Stimulated activated CD8-positive, alpha-beta memory T cell treated with anti-CD3 and anti-CD28 coated beads, Interleukin-4, amount 100 ng/mL, for 1 hour (primary cell): Measurements from ENCODE around the gene CENPP.

Experiments
- DNase-seq, 2 donors: peaks; one replicate each; pipeline ENCODE4 v3.0.0-alpha.2; 2020; ENCODE audit warnings: low read depth in 2 of 2, low spot score in 1 of 2

Gene CENPP

DNA sequence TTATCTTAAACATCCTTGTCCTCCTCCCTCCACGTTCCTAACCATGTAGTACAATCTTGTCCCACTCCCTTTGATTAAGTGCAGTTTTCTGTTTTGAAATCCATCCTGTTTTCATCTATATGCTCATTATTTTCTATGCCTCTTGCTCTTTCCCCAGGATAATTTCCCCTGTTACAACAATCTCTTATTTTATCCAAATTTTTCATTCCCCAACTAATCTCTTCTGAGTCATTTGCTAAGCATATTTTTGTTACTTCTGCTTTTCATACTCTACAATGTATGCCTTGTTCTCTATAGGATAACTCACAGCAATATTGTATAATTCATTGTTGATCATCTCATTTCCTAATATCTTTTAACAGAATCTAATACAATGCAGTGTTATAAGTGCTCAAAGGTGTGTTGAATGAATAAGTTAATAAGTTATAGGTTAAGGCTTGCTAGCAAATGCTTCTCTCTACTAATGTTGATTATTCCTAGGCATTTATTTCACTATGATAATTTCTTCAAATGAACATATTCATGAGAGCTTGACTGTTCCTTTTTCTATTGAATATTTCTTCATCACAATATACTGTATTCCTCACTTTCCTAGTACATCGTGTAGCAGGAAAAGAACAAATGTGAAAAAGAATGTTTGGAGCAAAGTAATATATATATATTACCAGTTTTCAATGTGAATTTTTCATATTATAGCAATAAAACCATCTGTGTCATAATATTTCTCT, 97.0 kb downstream of the CENPP start:
- DNase-seq, result no peak

DNA sequence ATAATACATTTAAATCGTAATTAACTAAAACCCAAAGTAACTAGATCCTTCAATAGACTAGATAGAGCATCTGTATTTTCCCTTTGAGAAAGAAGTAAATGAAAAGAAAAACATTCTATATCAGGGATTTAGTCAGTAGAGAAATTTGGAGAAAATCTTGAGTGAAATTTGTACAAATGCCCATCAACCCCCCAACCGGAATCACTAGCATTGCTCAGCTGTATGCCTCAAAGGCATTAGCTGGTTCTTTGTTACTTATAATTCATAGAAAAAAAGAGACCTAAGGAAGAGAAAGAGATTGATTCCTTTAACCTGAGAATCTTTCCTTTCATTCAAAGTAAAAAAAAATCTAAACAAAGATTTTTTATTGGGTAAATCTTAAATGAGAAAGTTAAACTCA, 97.9 kb downstream of the CENPP start:
- no peak for DNase-seq

DNA sequence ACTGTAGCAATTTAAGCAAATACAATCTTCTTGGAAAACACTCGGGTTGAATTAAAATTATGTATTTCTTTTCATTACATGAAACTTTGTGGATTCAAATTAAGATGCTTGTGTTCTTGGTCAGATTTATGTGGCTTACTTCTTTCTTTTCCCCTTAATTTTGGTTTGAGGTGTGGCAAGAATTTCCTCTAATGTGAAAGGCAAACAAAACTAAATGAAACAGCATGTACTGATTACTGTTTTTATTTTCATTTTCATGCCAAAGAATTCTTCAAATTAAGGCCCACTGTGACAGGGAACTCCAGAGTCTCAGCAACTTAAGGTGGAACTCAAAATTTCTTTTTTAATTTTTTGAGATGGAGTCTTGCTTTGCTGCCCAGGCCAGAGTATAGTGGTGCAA, 98.6 kb downstream of the CENPP start, which contains the start of gene OMD:
Gene OMD, minus strand, starts transcription at position 132 of the 400 bp plus-strand sequence. CDS start 6,913 bp downstream, outside the sequence.
- no peak for DNase-seq

DNA sequence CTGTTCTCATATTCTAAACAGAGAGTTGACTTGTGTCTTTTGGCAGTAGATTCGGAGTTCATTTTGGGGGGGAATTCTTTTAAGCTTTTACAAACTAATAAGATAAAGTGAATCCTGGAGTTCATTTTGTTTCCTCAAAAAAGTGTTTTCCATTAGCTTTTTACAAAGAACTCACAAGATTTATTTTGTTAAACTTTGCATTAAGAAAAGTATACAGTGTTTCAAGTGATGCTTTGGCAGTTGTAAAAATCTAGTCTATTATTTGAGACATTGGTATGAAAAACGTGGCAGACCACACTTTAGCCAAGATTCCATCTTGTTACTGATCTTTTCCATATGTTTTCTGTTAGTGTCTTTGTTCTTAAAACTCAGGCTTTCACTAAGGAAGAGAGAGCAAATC, 99.7 kb downstream of the CENPP start:
- no peak for DNase-seq

DNA sequence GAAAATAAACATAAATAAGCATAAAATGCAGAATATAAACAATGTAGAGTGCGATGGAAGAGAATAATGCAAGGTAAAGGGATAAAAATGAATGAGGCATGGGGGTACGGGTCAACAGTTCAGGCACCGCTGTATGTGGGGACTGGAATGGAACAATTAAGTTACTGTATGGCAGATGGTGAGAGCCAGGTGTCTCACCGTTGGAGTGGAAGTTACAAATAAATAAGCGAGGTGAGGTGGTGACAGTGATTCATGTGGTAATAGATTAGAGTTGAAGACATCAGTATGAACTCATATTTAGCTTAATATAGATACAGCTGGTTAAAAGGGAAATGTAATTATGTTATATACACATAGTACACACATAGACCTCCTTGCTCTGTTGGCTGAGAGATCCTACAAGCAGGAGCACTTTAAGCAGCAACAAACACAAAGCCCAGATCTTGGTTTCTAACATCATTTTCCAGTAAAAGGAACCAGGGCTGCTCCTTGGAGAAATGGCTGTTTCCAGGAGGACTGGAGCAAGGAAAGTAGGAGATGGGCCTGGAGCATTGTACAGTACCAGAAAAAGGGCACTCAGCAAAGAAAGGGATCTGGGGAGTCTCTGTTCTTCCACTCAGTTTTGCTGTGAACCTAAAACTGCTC, 100.9 kb downstream of the CENPP start:
- no peak for DNase-seq

DNA sequence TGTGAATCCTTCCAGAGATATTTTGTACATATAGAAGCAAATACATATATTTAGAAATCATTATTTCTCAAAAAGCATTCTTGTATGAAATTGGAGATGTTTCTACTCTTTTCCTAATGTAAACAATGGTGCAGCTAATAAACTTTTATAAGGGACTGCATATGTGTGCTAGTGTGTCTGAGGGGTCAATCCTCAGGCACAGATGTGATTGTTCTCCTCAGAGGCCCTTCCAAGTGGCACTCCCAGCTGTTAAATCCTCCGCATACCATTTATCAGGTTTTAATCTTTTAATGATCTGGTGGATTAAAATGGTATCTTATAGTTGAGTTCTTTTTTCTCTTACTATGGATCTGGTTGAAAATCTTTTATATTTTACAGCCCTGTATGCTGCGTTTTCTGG, 104.1 kb downstream of the CENPP start:
- no peak for DNase-seq

DNA sequence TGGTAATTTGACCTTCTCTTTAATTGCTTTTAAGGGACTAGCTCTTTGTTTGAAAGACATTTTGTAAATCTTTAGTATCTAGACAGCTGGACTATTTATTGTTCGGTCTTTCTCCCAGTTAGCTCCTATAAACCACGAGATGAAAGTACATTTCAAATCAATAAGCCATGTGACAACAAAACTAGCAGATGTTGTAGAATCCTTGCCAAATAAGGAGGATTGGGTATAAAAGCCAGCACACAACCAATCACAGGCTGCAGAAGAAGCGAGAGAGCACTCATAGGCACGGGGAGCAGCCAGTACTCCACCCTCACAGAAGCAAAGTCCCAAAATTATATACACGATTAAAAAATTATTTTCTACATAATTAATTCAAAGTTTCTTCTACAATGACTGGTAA, 106.6 kb downstream of the CENPP start:
- DNase-seq, result no peak

DNA sequence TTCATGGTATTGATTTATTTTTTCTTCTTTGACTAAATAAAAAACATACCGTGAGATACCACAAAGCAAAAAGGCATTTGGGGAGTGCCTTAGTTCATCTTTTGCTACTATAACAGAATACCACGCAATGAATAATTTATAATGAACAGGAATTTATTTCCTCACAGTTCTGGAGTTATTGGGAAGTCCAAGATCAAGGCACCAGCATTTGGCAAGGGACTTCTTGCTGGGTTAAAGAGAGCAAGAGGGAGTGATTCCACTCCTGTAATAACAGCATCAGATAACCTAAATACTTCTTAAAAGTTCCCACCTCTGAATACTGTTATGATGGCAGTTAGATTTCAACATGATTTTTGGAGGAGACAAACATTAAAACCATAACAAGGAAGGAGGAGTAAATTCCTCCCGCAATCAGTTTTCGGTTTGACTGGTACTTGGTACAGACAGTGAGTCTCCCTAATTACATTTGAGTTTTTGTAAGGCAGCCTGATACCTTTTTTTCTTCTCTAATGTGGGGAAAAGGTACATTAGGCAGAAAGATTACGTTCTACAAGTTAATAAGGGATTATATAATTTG, 107.3 kb downstream of the CENPP start:
- DNase-seq, result no peak

DNA sequence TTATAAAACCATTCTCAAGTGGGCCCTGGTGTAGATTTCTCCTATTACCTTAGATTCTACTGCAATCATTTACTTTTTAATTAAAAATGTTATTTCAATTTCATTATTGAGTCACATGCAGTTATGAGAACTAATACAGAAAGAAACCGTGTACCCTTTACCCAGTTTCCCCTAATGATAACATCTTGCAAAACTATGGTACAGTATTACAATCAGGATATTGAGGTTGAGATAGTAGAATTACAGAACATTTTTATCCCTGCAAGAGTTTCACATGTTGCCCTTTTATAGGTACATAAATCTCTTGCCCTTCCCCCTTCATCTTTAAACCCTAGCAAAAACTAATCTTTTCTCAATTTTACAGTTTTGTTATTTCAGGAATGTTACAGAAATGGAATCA, 109.5 kb downstream of the CENPP start:
- DNase-seq, result no peak

DNA sequence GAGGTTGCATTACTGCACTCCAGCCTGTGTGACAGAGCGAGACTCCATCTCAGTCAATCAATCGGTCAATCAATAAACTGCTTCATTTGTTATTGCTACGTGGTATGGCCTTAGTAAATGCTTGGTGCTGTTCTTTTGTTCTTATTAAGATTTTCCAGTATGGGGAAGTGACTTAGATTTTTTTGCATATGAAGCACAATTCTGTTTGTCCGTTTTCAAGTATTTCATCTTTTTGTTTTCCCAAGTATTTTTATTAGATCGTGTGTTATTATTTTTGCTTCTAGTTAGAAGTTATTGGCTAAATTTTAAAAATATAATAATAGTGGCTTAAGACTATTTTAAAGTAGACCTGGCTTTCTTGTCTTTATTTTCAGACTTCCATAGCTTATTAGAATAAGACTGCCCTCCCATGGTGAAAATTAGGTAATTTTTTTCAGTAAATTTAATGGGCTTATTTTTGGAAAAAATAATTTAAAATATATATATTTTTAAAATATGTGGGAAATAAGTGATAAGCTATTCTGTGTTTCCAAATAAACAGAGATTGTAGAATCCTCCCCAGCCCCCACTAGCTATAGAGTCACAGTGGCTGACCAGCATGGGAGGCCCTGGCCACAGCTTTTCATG, 113.3 kb downstream of the CENPP start:
- DNase-seq, result no peak

DNA sequence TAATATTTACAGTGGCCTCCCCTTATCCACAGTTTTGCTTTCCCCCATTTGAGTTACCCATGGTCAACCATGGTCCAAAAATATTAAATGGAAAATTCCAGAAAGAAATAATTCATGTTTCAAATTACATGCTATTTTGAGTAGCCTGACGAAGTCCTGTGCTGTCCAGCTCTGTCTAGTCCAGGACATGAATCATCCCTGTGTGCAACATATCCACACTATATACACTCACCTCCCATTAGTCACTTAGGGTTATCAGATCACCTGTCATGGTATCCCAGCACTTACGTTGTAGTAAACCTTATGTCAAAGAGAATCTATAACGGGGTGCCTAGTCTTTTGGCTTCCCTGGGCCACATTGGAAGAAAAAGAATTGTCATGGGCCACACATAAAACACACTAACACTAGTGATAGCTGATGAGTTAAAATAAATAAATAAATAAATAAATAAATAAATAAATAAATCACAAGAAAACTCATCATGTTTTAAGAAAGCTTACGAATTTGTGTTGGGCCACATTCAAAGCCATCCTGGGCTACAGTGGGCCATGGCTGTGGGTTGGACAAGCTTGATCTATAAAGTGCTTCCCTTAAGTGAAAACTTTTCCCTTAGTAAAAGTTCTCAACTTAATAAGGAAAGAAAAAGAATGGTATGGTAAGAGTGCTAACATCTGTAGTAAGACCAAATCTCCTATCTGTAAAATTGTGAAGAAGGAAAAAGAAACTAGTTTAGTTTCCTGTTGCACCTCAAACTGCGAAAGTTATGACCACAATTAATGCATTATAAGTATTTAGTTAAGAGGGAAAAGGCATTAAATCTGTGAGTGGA, 114.4 kb downstream of the CENPP start:
- no peak for DNase-seq

DNA sequence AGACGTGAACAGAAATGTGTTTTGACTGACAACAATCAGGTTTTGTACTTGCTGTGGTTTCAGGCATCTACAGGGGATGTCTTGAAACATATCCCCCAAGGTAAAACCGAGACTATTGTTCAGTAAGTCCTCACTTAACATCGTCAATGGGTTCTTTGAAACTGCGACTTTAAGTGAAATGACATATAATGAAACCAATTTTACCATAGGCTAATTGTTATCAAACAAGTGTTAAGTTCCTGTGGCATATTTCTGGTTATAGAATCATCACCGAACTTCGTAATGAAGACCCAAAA, 114.9 kb downstream of the CENPP start:
- DNase-seq, result no peak

DNA sequence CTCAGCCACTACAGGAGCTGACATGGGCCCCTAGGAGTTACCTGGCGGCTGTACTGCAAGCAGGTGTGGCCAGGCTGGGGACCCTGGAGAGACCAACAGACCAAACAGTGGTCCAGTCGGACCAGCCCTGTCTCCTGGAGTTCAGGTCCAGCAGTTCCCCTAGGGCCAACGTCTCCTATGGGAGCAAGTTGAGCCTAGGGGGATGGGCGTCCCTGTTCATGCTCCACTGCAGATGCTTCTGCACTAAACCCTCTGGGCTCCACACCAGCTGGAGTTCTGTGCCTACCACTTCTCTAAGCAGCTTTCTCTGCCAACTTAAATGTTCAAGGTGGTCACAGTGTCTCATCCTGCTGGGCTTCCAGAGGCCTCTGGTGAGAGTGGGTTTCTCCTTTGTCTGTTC, 119.1 kb downstream of the CENPP start:
- no peak for DNase-seq

DNA sequence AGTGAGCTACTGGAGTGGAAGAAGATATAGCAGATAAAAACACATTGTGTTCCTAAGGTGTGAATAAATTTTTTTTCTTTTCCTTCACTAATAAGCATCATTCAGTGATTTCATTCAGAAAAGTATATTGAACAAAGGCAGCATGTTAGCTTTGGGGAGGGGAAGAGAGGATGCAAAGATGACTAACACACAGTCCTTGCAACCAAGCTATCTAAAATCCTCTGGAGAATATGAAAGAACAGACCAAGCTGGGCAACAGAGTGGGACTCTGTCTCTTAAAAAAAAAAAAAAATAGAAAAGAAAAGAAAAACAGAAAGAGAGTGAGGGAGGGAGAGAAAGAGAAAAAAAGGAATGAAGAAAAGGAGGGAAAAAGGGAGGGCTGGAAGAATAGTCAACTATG, 120.8 kb downstream of the CENPP start:
- no peak for DNase-seq

DNA sequence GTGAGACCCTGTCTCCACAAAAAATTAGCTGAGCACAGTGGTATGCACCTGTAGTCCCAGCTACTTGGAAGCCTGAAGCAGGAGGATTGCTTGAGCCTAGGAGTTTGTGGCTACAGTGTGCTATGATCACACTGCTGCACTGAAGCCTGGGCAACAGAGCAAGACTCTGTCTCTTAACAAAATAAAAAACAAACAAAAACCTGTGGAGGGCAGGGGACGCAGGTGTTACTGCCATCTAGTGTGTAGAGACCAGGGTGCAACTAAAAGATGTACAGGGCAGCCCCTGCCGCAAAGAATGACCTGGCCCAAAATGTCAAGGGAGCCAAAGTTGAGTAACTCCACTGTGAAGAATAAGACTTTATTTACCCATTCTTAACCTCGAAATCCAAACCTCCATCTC, 129.5 kb downstream of the CENPP start:
- no peak for DNase-seq

DNA sequence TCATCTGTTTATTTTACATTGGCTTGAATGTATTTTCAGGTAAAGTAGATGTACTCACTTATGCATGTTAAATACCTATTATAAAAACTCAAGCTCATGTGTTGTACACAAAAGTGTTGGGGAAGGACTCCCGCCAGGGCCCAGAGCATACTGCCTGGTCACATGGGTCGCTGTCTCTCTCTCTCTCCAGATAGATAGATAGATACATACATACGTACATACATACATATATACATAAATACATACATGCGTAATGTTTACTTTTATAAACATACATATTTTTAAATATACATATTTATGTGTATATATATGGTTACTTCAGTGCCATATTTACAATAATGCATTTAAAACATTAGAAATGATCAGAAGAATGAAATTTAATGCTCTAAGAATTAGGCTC, 131.8 kb downstream of the CENPP start:
- DNase-seq, result no peak

DNA sequence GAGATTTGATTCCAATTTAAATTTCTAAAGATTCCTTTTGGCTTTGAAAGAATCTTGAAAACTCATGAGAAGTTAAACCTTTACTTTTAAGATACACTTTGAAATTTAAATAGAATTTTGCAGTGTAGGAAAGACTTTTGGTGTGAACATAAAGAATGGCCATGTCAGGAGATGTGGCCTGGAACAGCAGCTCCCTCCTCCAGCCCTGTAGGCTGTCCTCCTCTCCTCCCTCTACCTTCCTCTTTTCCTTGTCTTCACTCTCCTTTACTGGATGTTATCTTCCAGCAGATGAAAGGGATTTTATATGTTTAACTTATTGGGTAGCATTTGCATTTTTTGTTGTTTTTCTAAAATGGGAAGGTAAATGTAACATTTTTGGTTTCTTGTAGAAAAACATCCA, 137.6 kb downstream of the CENPP start:
- no peak for DNase-seq

DNA sequence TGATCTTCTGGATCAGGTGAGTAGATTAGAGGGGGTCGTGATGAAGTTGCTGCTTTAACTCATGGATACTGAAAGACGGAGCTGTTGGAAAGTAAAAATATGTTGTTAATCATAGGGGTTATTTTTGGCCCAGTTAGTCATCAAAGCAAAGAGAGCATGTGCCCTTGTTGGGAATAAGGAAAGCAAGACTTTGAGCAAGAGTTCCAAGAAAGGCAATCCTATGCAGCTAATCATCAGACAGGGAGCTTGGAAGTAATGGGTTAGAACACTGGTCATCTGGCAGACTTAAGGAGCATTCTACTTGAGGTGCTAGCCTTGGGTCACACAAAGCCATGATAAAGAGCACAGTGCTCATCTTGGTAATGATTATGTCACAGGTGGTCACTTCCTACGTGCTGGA, 138.2 kb downstream of the CENPP start:
- DNase-seq, result no peak

DNA sequence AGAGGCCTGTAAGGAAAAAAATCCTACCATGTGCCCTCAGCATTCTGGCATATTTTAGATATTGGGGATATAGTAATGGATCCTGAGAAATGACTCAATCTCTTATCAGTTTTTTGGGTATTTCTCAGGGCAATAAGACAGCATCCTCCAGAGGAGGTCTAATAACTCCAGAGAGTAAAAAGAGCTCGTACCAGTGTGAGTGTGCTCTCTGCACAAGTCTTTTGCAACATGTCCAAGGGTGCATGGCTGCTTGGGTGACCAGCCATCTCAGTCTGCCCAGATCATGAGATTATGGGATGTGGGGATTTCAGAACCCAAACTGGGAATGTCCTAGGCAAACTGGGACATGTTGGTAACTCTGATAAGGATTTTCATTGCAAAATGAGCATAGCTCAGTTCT, 141.3 kb downstream of the CENPP start:
- no peak for DNase-seq

DNA sequence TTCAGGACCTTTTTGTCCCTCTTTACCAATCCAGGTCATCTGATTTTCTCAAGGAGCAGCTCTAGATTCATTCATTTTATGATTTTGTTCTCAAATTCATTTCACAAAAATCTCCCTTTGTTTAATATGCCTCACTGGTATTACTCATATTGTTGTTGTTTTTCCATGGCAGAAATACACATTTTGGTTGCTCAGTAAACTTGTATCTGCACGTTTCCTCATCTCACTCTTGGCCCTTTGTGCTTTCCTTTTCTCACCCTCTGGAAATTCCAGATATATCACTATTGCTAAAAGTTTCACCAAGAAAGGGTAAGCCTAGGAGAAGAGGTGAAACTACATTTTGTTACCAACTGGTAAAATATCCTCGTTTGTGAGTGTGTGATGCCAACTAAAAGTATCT, 141.8 kb downstream of the CENPP start:
- no peak for DNase-seq

DNA sequence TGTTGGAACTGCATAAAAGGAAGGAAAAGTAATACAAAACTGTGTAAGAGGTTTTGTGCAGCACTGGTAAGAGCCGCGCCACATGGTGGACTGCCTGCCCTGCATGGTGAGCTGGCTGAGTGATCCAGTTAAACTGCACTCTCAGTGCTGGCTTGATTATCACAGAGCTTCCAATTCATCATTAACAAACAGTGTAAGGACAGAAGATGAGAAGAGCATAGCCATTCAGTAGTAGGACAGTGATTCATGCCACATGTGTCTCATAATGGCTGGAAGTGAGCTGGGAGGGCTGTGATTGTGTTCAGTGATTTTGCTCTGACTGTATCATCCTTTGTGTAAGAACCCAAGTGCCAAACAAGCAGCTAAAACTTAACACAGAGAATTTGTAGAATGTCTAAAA, 142.5 kb downstream of the CENPP start:
- no peak for DNase-seq

DNA sequence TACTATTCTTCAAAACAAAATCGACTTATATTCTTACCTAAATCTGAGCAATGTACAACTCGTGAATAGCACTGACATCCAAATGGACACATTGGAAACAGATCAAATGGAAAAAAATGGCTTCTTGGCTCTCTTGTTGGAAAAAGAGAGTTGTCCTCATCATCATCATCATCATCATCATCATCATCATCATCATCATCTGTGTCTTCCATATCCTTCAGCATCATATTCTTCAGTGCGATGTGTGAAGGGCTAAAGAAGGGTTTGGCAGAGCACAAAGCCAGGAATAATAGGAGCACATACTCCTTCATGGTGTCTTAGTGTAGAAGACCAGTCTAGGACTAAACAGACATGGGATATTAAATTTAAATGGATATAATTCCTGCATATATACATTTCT, 148.8 kb downstream of the CENPP start:
- no peak for DNase-seq
